ENCODE measurements around the gene PAX3. TPM values are rescaled to one million over a fixed set of nuclear protein-coding genes. Genes with fewer than 3 reads are reported as not detected.

Gene PAX3
- total RNA-seq, 1 experiment from 2014 or later, result not detected

DNA sequence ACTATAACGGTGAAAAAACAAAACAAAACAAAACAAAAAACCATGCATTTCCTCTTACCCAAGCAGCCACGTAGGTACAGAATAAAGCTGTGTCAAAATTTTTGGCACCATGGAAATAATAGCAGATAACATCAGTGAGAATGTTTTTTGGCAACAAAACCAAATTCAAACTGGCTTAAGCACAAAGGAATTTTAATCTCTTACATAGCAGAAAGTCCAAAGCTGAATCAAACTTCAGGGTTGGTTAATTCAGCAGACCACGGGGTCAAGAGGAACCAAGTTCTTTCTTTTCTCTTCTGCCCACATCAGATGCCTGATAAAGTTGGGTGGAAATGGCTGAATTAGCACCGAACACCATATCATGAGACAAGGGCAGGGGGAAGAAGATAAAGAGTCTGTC, 129.5 kb downstream of the PAX3 start:
- Histone ChIP-seq H3K4me3 (ENCODE audit: low read depth, low read length) (no peak overlapping the region), H3K36me3 (ENCODE audit: control insufficient read depth, insufficient read depth, low read length) (no peaks in the 10 kb centered on the region), H3K9me3 (no peaks in the 10 kb centered on the region), H3K4me1 (no peaks in the 10 kb centered on the region), H3K27me3 (replicated peaks; ENCODE audit: control insufficient read depth, insufficient read depth, low read length) (no peaks in the 10 kb centered on the region; the same call in 1 of the 2 replicates)
- CTCF ChIA-PET, result interaction anchor here (0.7 kb wide), 1 partner anchor 11 kb away, joined by 3 read pairs; no protein-coding TSS in a partner anchor
- intact Hi-C loops (cut with micrococcal nuclease; ENCODE audit: unreplicated experiment), result no loop called here
- Mint-ChIP-seq H3K27me3 (ENCODE audit: insufficient read depth, unreplicated experiment) (peaks cover 20% of the 10 kb centered on the region), H3K9me3 (ENCODE audit: unreplicated experiment) (no peaks in the 10 kb centered on the region), H3K4me3 (ENCODE audit: unreplicated experiment) (no peak overlapping the region), H3K4me1 (ENCODE audit: low read depth, unreplicated experiment) (peaks cover 1% of the 10 kb centered on the region), H3K27ac (ENCODE audit: unreplicated experiment) (no peak overlapping the region), H3K36me3 (ENCODE audit: insufficient read depth, unreplicated experiment) (no peaks in the 10 kb centered on the region)
- POLR2A ChIA-PET, result no interaction called here
- BruUV-seq (replicated peaks), result no TSS peak
- no peak for DNase-seq
- TF ChIP-seq, protein P1, sequence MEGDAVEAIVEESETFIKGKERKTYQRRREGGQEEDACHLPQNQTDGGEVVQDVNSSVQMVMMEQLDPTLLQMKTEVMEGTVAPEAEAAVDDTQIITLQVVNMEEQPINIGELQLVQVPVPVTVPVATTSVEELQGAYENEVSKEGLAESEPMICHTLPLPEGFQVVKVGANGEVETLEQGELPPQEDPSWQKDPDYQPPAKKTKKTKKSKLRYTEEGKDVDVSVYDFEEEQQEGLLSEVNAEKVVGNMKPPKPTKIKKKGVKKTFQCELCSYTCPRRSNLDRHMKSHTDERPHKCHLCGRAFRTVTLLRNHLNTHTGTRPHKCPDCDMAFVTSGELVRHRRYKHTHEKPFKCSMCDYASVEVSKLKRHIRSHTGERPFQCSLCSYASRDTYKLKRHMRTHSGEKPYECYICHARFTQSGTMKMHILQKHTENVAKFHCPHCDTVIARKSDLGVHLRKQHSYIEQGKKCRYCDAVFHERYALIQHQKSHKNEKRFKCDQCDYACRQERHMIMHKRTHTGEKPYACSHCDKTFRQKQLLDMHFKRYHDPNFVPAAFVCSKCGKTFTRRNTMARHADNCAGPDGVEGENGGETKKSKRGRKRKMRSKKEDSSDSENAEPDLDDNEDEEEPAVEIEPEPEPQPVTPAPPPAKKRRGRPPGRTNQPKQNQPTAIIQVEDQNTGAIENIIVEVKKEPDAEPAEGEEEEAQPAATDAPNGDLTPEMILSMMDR (IDR thresholded peaks at IDR 0.05; ENCODE audit: insufficient read depth in 1 of 2, low read depth in 1 of 2, low read length in 1 of 2, severe bottlenecking in 1 of 2, unreplicated experiment in 1 of 2), result no peak

DNA sequence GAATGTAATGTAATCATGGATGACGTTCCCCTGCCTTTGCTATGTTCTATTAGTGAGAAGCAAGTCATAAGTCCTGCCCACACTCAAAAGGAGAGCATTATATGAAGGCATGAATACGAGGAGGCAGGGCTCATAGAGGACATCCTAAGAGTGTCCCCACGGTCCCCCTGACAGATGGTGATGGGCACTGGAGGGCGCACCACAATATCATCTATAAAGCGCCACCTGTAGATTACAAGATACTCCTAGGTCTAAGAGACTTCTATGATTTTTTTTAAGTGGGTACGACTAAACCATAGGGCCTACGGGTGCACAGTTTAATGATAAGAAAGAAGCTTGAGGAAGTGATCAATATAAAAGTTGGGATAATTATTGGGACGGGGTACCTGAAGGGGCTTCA, 131.0 kb downstream of the PAX3 start:
- Mint-ChIP-seq H3K36me3 (ENCODE audit: insufficient read depth, unreplicated experiment) (no peaks in the 10 kb centered on the region), H3K9me3 (ENCODE audit: unreplicated experiment) (no peaks in the 10 kb centered on the region), H3K4me3 (ENCODE audit: unreplicated experiment) (no peak overlapping the region), H3K27me3 (ENCODE audit: insufficient read depth, unreplicated experiment) (peaks cover 25% of the 10 kb centered on the region), H3K4me1 (ENCODE audit: low read depth, unreplicated experiment) (no peaks in the 10 kb centered on the region), H3K27ac (ENCODE audit: unreplicated experiment) (no peak overlapping the region)
- Histone ChIP-seq H3K36me3 (ENCODE audit: control insufficient read depth, insufficient read depth, low read length) (no peaks in the 10 kb centered on the region), H3K4me3 (ENCODE audit: low read depth, low read length) (no peak overlapping the region), H3K27me3 (replicated peaks; ENCODE audit: control insufficient read depth, insufficient read depth, low read length) (no peaks in the 10 kb centered on the region; the same call in 1 of the 2 replicates), H3K9me3 (no peaks in the 10 kb centered on the region), H3K4me1 (no peaks in the 10 kb centered on the region)
- BruUV-seq (replicated peaks), result no TSS peak
- ChIA-PET CTCF (no interaction called here), POLR2A (no interaction called here)
- DNase-seq, result no peak
- intact Hi-C loops (cut with micrococcal nuclease; ENCODE audit: unreplicated experiment), result no loop called here
- TF ChIP-seq, protein P1 (IDR thresholded peaks at IDR 0.05; ENCODE audit: insufficient read depth in 1 of 2, low read depth in 1 of 2, low read length in 1 of 2, severe bottlenecking in 1 of 2, unreplicated experiment in 1 of 2), result no peak

DNA sequence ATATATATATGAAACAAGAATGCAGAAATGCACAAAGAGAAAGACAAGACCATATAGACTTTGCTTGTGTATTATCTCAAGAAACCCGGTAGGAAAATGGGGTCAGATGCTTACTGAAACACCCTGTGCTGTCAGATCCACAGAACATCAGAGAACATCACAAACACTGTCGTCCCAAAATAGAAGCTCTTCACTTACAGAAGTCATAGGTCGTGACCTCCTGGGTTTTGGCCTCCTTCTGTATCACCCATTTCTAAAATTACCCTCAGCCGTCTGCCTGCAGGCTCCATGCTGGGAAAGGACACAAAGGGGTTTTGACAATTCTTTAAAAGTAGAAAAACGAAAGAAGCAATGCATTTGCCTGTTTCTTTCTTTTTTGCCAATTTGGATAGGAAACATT, 137.9 kb downstream of the PAX3 start:
- TF ChIP-seq, protein P1 (IDR thresholded peaks at IDR 0.05; ENCODE audit: insufficient read depth in 1 of 2, low read depth in 1 of 2, low read length in 1 of 2, severe bottlenecking in 1 of 2, unreplicated experiment in 1 of 2), result no peak
- H3K9me3 ChIP-seq, result no peaks in the 10 kb centered on the region
- no TSS peak for BruUV-seq (replicated peaks)
- no peaks in the 10 kb centered on the region for H3K4me1 ChIP-seq
- ChIA-PET CTCF (no interaction called here), POLR2A (no interaction called here)
- H3K36me3 Mint-ChIP-seq (ENCODE audit: insufficient read depth, unreplicated experiment), result no peaks in the 10 kb centered on the region
- no peaks in the 10 kb centered on the region for H3K4me1 Mint-ChIP-seq (ENCODE audit: low read depth, unreplicated experiment)
- H3K4me3 Mint-ChIP-seq (ENCODE audit: unreplicated experiment), result no peak overlapping the region
- no peaks in the 10 kb centered on the region for H3K27me3 ChIP-seq (replicated peaks; ENCODE audit: control insufficient read depth, insufficient read depth, low read length)
- no peaks in the 10 kb centered on the region for H3K9me3 Mint-ChIP-seq (ENCODE audit: unreplicated experiment)
- no peak overlapping the region for H3K4me3 ChIP-seq (ENCODE audit: low read depth, low read length)
- DNase-seq, result no peak
- H3K36me3 ChIP-seq (ENCODE audit: control insufficient read depth, insufficient read depth, low read length), result no peaks in the 10 kb centered on the region
- intact Hi-C loops (cut with micrococcal nuclease; ENCODE audit: unreplicated experiment), result no loop called here
- peaks cover 20% of the 10 kb centered on the region for H3K27me3 Mint-ChIP-seq (ENCODE audit: insufficient read depth, unreplicated experiment)
- H3K27ac Mint-ChIP-seq (ENCODE audit: unreplicated experiment), result no peak overlapping the region
